HepG2 (cell line): ENCODE measurements around the gene CIAO2B. TPM values are rescaled to one million over a fixed set of nuclear protein-coding genes. Genes with fewer than 3 reads are reported as not detected.

Experiments
- ATAC-seq: fragments of 200-7000 bp; cut with Tn5 transposase; 3 replicates; pipeline ENCODE4 v1.9.1; 2020; ENCODE audit warnings: mild to moderate bottlenecking, moderate library complexity
- BruUV-seq: library from RNA; stranded (reverse); fragments of 400-500 nt; replicated peaks from 2 replicates; lab custom pipeline; 2021; lab: Mats Ljungman, UMichigan
- CTCF ChIA-PET: fragments of 300-600 bp; formaldehyde crosslinking; extraction: SDS; loops from one replicate; lab custom pipeline; 2021; ENCODE audit warnings: low total read pairs, inconsistent platforms, low intra/inter-chr PET ratio; lab: Yijun Ruan, JAX
- POLR2A ChIA-PET: fragments of 350-600 bp; sonication (Branson Sonifier 250); formaldehyde crosslinking; loops from one replicate; lab custom pipeline; 2020; ENCODE audit warnings: antibody characterized with exemption, inconsistent platforms; lab: Yijun Ruan, JAX
- DNase-seq: peaks from one replicate; pipeline ENCODE4 v3.0.0-alpha.2; 2015; ENCODE audit warnings: low spot score
- FAIRE-seq: peaks from 3 replicates; lab custom pipeline; 2011; peaks lifted over from hg19 to GRCh38; lab: Jason Lieb, UNC
- H2AFZ ChIP-seq: one replicate; pipeline ENCODE4 v1.6.1; 2011; ENCODE audit warnings: low read length, inconsistent platforms
- H3K27ac ChIP-seq: fragments of 300-600 bp; 3 replicates; pipeline ENCODE4 v1.8.0; 2011; ENCODE audit warnings: mixed run types, mild to moderate bottlenecking, mixed read lengths, low read length, inconsistent platforms; ENCODE audit not compliant: insufficient read depth; ENCODE audit errors: extremely low read length
- H3K27me3 ChIP-seq, 2 experiments: fragments of 200-600 bp in 1 of 2; 2 replicates in 1 of 2; 3 replicates in 1 of 2; pipeline versions ENCODE4 v1.6.0 to v1.8.0; 2011; ENCODE audit warnings: low read length in 2 of 2, mild to moderate bottlenecking in 2 of 2, moderate library complexity in 2 of 2, inconsistent platforms in 1 of 2; ENCODE audit not compliant: insufficient read depth in 2 of 2, control insufficient read depth in 1 of 2
- H3K36me3 ChIP-seq, 2 experiments: fragments of 200-600 bp in 1 of 2; replicated peaks in 1 of 2; 2 replicates in 1 of 2; 3 replicates in 1 of 2; pipeline versions ENCODE4 v1.5.1 to v1.8.0; 2011; ENCODE audit warnings: low read length in 2 of 2, inconsistent platforms in 1 of 2; ENCODE audit not compliant: insufficient read depth in 2 of 2, control insufficient read depth in 1 of 2
- H3K4me1 ChIP-seq: 2 replicates; pipeline ENCODE4 v1.5.1; 2012; ENCODE audit warnings: low read length, inconsistent platforms; ENCODE audit not compliant: insufficient read depth
- H3K4me2 ChIP-seq: 2 replicates; pipeline ENCODE4 v1.6.0; 2011; ENCODE audit warnings: low read depth, low read length, inconsistent platforms
- H3K4me3 ChIP-seq, 3 experiments: fragments of 200-600 bp in 1 of 3; sonication (generic), shearing (Covaris generic) in 1 of 3; replicated peaks in 1 of 3; 2 replicates each; pipeline ENCODE4 v1.5.1; 2011 to 2016; ENCODE audit warnings: low read length in 3 of 3, inconsistent platforms in 2 of 3, low read depth in 2 of 3, mild to moderate bottlenecking in 2 of 3, control low read depth in 1 of 3, mixed read lengths in 1 of 3; ENCODE audit not compliant: insufficient read depth in 1 of 3
- H3K79me2 ChIP-seq: one replicate; pipeline ENCODE4 v1.6.1; 2011; ENCODE audit warnings: low read length, inconsistent platforms; ENCODE audit not compliant: insufficient read depth
- H3K9ac ChIP-seq: 2 replicates; pipeline ENCODE4 v1.6.0; 2011; ENCODE audit warnings: mild to moderate bottlenecking, low read depth, low read length, inconsistent platforms; ENCODE audit not compliant: insufficient read depth
- H3K9me3 ChIP-seq: 2 replicates; pipeline ENCODE4 v1.5.1; 2012; ENCODE audit warnings: mild to moderate bottlenecking, low read length
- H4K20me1 ChIP-seq: 2 replicates; pipeline ENCODE4 v1.6.0; 2011; ENCODE audit warnings: inconsistent platforms, mild to moderate bottlenecking, low read length, moderate library complexity; ENCODE audit not compliant: insufficient read depth
- MAFF ChIP-seq: IDR thresholded peaks from 2 replicates; pipeline ENCODE4 v1.6.1; 2011; ENCODE audit warnings: low read depth, low read length, improper control_type of control experiment
- MAFK ChIP-seq, 2 experiments: IDR thresholded peaks in 1 of 2; conservative IDR thresholded peaks in 1 of 2; 2 replicates each; pipeline ENCODE4 v1.6.1; 2011; ENCODE audit warnings: improper control_type of control experiment in 2 of 2, low read length in 2 of 2
- NFE2L2 ChIP-seq: fragments of 150-350 bp; IDR thresholded peaks from 2 replicates; pipeline ENCODE4 v1.6.1; 2014; ENCODE audit warnings: low read length
- RBM39 ChIP-seq: fragments of 200-400 bp; formaldehyde crosslinking; IDR thresholded peaks from one replicate; pipeline ENCODE4 v1.6.1; 2018; ENCODE audit warnings: antibody characterized with exemption, mild to moderate bottlenecking, low read depth, low read length; ENCODE audit not compliant: poor library complexity, severe bottlenecking
- REST ChIP-seq, 2 experiments: IDR thresholded peaks; 2 replicates each; pipeline ENCODE4 v1.6.1; 2011 to 2012; ENCODE audit warnings: low read length in 2 of 2, borderline replicate concordance in 1 of 2, low read depth in 1 of 2, mild to moderate bottlenecking in 1 of 2, moderate library complexity in 1 of 2
- ZNF484 ChIP-seq: sonication (generic); formaldehyde crosslinking; IDR thresholded peaks from 2 replicates; pipeline ENCODE4 v1.5.1; 2020; ENCODE audit warnings: mild to moderate bottlenecking, low read depth, missing genetic modification reagents, borderline replicate concordance
- ZNF7 ChIP-seq: IDR thresholded peaks from 2 replicates; pipeline ENCODE4 v1.6.1; 2016; ENCODE audit warnings: missing biosample characterization, missing genetic modification reagents
- WGBS: methylation state at CpG from one replicate; pipeline ENCODE4 v1.1.6; 2017; ENCODE audit warnings: low lambda C conversion rate; 5-methylcytosine and 5-hydroxymethylcytosine counted together
- in situ Hi-C: cut with HindIII; loops from 2 replicates; pipeline ENCODE4 v1.10.0; 2017; ENCODE audit warnings: low pct_unique_long_range_greater_than_20kb; ENCODE audit not compliant: extremely low pct_ligation_motif_present
- intact Hi-C: fragments of 100-400 bp; cut with micrococcal nuclease; formaldehyde crosslinking; loops from one replicate; pipeline ENCODE4 v1.10.0; 2022; ENCODE audit not compliant: unreplicated experiment
- polyA plus RNA-seq, 8 experiments: library from polyadenylated mRNA; depleted of rRNA in 3 of 8; stranded (reverse) in 7 of 8; unstranded in 1 of 8; fragments of >200 nt; fragmentation: Illumina TruSeq in 4 of 8; extraction: Trizol in 4 of 8; gene quantifications; 2 replicates each; pipeline versions ENCODE4 v1.2.1 to v1.2.3, GENCODE V29; 2011 to 2016; ENCODE audit warnings: low read depth in 4 of 8, missing spikeins in 1 of 8, mixed read lengths in 1 of 8; ENCODE audit not compliant: insufficient read depth in 1 of 8
- total RNA-seq, 5 experiments: library from RNA; depleted of rRNA; stranded (reverse); fragments of >200 nt; fragmentation: Illumina TruSeq; extraction: Trizol; gene quantifications; 2 replicates each; pipeline ENCODE4 v1.2.3, GENCODE V29; 2016; ENCODE audit warnings: low read depth in 1 of 5

CIAO2B gene
- total and polyA plus RNA-seq, 2 of the 13 experiments (the other 11 are each of a cell fraction or from before 2014, with no cell fraction given): 157 to 293 TPM

- ChIA-PET CTCF (no interaction called here), POLR2A (no interaction called here)
- H3K27me3 ChIP-seq: peaks cover 4 to 24% of the 10 kb centered on the region in 2 experiments; a peak in 4 of 5 replicates
- no peak for DNase-seq
- no peak overlapping the region for H3K9ac ChIP-seq
- in situ Hi-C loops: no loop called here
- H4K20me1 ChIP-seq: no peaks in the 10 kb centered on the region
- peaks cover 70% of the 10 kb centered on the region for H3K4me1 ChIP-seq
- H3K27ac ChIP-seq: no peak overlapping the region
- no peaks in the 10 kb centered on the region for H3K36me3 ChIP-seq
- H3K9me3 ChIP-seq: 0 out of 2 replicates have a peak, but pooled peaks cover 5% of the 10 kb centered on the region
- ATAC-seq: no peak
- no peak for FAIRE-seq
- no peak overlapping the region for H3K4me2 ChIP-seq
- 60% methylated on average over 4 of the region's 4 CpGs for WGBS
- no peak overlapping the region for H2AFZ ChIP-seq
- no peaks in the 10 kb centered on the region for H3K79me2 ChIP-seq
- intact Hi-C loops: loop anchor here (10.0 kb wide), 1 partner anchor 64 kb away; no protein-coding TSS in a partner anchor
- BruUV-seq: no TSS peak
- TF ChIP-seq MAFF (peak; percentile 40; the same call in 1 of the 2 replicates), RBM39 (no peak), ZNF484 (CRISPR knock-in tag) (peak; percentile 97; the same call in 1 of the 2 replicates), MAFK (conservative IDR thresholded peaks at IDR 0.05 in 1 of 2, IDR thresholded peaks at IDR 0.05 in 1 of 2; ENCODE audit: low read length in 2 of 2) (peak; percentile 47 to 56), ZNF7 (CRISPR knock-in tag) (peak; percentile 39), REST (IDR thresholded peaks at IDR 0.05; ENCODE audit: borderline replicate concordance in 1 of 2, low read depth in 1 of 2, low read length in 2 of 2) (no peak), NFE2L2 (peak; percentile 85)
- H3K4me3 ChIP-seq: no peak overlapping the region
Observed at GRCh38 chr16:66950971-66951790, 17.0 kb upstream of the CIAO2B start.
